GM19238 (cell line): Measurements from ENCODE around the gene CSHL1.
A peak's percentile ranks its signal among the peaks of the same experiment; 100 is the strongest.
"Not testable (repeated sequence)": the region's sequence is repeated elsewhere in the genome, so short reads cannot be mapped to it uniquely, and the experiment has no call there.

Source experiments
- DNase-seq: peaks from one replicate; pipeline ENCODE4 v3.0.0; 2011; ENCODE audit warnings: low spot score; ENCODE audit not compliant: insufficient read length

The CSHL1 gene

GRCh38 chr17:63889026-63889848 lies 21.8 kb downstream of the CSHL1 start:
- DNase-seq = not testable (repeated sequence)

DNA sequence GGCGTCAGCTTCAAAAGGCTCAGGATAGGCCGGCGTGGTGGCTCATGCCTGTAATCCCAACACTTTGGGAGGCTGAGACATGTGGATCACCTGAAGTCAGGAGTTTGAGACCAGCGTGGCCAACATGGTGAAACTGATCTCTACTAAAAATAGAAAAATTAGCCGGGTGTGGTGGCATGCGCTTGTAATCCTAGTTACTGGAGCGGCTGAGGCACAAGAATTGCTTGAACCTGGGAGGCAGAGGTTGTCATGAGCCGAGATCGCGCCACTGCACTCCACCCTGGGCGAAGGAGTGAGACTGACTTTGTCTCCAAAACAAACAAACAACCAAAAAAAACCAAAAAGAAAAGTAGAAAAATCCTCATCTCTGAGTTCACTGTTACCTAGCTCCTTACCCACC lies 25.9 kb downstream of the CSHL1 start:
- not testable (repeated sequence) for DNase-seq

DNA sequence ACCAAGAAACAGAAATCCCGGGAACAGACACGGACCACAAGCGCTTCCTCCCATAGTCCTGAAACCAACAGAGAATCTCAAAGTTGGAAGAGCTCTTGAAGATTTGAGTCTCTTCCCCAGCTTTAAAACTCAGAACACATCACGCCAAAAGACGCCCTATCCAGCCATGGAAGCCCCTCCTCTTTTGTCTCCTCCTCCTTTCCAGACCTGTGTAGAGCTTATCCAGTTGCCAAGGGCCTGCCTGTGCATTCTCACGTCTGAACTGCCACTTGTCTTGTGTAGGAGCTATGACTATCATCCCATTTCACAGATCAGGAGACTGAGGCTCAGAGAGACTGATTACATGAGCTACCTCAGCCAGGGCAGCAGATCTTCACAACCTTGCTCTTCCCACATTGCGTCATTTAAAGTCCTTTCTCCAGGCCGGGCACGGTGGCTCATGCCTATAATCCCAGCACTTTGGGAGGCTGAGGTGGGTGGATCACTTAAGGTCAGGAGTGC lies 28.4 kb downstream of the CSHL1 start:
- not testable (repeated sequence) for DNase-seq

DNA sequence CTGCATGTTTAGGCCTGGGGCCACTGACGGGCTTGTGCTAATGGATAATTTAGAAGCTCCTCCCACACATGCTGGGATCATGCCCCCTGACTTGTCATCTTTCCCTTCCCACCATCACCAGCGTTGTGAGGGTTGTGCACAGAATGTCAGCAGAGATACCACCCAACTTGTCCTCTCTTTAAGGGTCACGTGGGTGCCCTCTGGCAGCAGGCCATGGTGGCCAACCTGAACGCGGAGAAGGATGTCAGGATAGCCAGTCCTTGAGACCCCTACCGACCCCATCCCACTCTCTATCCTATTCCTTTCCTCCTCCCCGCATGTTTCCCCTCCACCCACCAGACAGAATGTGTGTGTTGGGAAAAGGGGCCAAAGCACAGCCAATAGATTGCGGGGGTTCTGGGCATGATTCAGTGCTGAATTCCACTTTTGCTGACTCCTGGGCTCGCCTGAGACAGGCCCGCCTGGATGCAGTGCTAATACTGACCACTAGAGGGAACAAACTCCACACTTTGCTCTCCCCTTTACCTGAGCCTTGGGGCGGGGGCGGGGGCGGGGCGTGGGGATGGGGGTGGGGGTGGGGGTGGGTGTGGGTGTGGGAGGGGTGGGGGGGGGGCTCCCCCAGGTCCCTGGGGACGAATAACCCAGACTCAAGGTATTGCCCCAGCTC lies 29.0 kb downstream of the CSHL1 start, which contains the start of gene GH2:
Gene GH2, minus strand, starts transcription at position 10 of the 667 bp plus-strand sequence. CDS start 143 bp downstream, outside the sequence.
- DNase-seq = peak; percentile 62

DNA sequence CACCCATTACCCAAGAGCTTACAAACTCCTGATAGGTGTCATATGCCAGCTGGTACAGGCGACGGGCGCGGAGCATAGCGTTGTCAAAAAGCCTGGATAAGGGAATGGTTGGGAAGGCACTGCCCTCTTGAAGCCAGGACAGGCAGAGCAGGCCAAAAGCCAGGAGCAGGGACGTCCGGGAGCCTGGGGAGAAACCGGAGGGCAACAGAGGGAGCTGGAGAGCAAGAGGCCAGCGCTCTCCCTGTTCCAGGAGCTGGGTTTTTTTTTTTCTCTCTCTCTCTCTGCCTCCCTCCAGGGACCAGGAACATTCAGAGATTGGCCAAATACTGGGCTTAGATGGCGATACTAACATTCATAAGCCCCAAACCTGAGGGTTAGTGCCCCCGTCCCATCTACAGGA lies 29.7 kb downstream of the CSHL1 start:
- DNase-seq = not testable (repeated sequence)

DNA sequence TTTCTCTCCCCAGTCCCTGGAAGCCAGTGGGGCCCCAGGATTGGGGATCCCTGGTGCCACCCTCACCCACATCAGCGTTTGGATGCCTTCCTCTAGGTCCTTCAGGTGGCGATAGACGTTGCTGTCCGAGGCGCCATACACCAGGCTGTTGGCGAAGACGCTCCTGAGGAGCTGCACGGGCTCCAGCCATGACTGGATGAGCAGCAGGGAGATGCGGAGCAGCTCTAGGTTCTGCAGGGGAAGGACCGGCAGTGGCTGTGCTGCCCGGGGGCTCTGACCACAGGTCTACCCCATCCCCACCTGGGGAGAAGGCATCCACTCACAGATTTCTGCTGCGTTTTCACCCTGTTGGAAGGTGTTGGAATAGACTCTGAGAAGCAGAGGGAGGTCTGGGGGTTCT lies 30.4 kb downstream of the CSHL1 start:
- DNase-seq = no peak

DNA sequence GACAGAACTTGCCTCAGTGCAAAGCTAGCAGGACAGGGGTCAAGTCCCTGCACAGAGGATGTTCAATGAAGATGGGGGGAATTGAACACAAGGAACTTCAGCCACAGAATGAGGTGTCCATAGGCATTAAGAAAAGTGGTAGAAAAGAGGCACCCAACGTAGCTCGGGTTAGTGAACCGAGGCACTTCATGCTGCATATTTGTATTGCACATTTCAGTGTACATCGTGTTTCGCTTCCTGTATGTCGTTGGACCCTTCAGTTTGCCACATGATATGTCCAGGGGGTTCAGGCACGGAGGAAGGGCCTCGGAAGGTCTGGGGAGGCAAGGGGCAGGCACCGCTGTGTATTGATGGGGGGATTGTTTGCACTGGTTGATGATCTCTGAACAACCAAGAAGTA lies 32.6 kb downstream of the CSHL1 start:
- DNase-seq = not testable (repeated sequence)

GRCh38 chr17:63874693-63875092 lies 36.4 kb downstream of the CSHL1 start:
- DNase-seq = not testable (repeated sequence)

- not testable (repeated sequence) for DNase-seq
Observed at GRCh38 chr17:63874061-63874626, 36.9 kb downstream of the CSHL1 start.

DNA sequence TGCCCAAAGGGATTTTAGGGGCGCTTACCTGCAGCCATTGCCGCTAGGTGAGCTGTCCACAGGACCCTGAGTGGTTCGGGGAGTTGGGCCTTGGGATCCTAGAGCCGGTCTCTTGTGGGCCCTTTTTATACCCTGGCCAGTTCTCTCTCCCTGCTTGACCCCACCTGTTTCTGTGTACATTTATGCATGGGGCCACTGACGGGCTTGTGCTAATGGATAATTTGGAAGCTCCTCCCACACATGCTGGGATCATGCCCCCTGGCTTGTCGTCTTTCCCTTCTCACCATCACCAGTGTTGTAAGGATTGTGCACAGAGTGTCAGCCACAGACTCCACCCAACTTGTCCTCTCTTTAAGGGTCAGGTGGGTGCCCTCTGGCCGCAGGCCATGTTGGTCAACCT lies 37.5 kb downstream of the CSHL1 start, which contains the start of gene CSH2:
Gene CSH2, minus strand, starts transcription at position 101 of the 400 bp plus-strand sequence. Its CDS starts 63 bp downstream, at position 38.
- not testable (repeated sequence) for DNase-seq

GRCh38 chr17:63871646-63872365 lies 39.3 kb downstream of the CSHL1 start:
- not testable (repeated sequence) for DNase-seq

- DNase-seq = not testable (repeated sequence)
Observed at GRCh38 chr17:63870292-63870665, 40.8 kb downstream of the CSHL1 start.

GRCh38 chr17:63869491-63870291 lies 41.4 kb downstream of the CSHL1 start:
- DNase-seq = not testable (repeated sequence)

GRCh38 chr17:63866625-63867024 lies 44.4 kb downstream of the CSHL1 start:
- DNase-seq = not testable (repeated sequence)
